GM19025 (cell line): Measurements from ENCODE around the gene NDUFB3.
A peak's percentile ranks its signal among the peaks of the same experiment; 100 is the strongest.
"Not testable (repeated sequence)": the region's sequence is repeated elsewhere in the genome, so short reads cannot be mapped to it uniquely, and the experiment has no call there.

Source experiments
- ATAC-seq: cut with Tn5 transposase; IDR thresholded peaks from one replicate; pipeline ENCODE4 v1.9.1; 2021; ENCODE audit warnings: mild to moderate bottlenecking, low read depth, moderate library complexity; ENCODE audit not compliant: unreplicated experiment

The NDUFB3 gene

DNA sequence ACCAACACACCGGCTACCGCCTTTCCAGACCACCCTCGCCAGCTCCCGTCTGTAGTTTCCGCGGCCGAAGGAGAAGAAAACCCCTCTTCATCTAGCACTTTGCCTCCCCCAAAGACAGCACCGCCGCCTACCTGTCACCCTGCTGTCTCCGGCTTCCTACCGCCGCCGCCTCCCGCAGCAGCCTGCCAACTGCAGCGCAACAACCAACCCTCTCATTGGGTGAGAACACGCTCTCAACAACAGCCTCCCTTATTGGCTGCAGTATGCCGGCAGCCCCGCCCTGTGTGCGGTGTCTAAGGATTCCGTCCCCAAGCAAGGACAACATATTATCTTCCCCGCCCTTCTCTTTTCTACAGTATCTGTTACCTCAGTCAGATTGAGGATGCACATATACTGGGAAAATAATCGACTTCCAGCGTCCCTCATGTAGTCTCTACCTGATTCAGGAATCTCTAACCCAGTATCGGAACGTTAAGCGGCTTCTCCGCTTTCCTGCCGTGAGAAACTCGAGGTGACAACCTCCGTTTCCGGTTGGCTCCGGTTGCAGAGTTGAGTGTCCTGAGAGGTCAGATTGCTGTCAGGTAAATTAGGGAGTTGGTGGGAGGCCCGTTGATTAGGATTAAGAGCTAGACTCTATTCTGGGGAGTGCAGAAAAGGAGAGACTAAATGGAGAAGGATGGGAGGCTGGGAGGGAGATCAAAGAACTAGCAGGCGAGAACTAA, at the start of gene NDUFB3, which contains the start of gene HYCC2:
Gene NDUFB3 (plus strand): TSS at position 523 of the 722 bp plus-strand sequence. CDS start 6,882 bp downstream, outside the sequence.
Gene HYCC2 (minus strand): TSS at position 193 of the 722 bp plus-strand sequence. CDS start 47,662 bp downstream, outside the sequence.
- ATAC-seq, result peak; percentile 98

DNA sequence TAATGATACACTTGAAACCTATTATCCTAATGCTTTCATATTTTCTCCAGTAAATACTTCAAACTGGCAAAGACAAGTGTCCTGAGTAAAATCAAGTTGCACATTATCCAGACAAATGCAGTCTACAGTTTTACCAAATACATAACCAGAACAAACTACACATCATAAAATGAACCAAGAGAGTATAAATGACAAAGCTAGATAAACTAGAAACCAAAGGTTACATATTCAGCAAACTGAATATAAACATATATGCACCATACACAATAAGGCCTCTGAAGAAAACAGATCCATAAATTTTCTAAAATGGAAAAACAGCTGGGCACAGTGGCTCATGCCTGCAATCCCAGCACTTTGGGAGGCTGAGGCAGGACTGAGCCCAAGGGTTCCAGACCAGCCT, 47.3 kb upstream of the NDUFB3 start:
- no peak for ATAC-seq

DNA sequence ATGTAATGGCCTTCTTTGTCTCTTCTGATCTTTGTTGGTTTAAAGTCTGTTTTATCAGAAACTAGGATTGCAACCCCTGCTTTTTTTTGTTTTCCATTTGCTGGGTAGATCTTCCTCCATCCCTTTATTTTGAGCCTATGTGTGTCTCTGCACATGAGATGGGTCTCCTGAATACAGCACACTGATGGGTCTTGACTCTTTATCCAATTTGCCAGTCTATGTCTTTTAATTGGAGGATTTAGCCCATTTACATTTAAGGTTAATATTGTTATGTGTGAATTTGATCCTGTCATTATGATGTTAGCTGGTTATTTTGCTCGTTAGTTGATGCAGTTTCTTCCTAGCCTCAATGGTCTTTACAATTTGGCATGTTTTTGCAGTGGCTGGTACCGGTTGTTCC, 37.4 kb upstream of the NDUFB3 start:
- ATAC-seq, result not testable (repeated sequence)

DNA sequence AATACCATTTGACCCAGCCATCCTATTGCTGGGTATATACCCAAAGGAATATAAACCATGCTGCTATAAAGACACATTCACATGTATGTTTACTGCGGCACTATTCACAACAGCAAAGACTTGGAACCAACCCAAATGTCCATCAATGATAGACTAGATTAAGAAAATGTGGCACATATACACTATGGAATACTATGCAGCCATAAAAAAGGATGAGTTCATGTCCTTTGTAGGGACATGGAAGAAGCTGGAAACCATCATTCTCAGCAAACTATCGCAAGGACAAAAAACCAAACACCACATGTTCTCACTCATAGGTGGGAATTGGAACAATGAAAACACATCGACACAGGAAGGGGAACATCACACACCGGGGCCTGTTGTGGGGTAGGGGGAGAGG, 33.4 kb upstream of the NDUFB3 start:
- not testable (repeated sequence) for ATAC-seq

DNA sequence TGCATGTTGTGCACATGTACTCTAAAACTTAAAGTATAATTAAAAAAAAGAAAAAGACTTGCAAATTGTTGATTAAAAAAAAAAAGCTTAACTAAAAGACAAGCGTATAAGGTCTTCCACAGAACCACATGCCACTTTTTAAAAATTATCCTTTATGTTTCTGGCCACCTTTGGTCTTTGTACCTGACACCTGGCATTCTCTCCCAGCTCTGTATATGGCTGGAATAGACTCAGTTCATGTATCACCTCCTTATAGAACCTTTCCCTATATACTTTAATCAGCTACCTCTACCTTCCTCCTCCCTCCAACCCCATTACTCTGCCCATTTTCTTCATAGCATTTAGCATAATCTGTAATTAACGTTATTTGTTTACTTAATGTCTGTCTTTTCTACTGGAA, 32.9 kb upstream of the NDUFB3 start:
- ATAC-seq, result no peak

DNA sequence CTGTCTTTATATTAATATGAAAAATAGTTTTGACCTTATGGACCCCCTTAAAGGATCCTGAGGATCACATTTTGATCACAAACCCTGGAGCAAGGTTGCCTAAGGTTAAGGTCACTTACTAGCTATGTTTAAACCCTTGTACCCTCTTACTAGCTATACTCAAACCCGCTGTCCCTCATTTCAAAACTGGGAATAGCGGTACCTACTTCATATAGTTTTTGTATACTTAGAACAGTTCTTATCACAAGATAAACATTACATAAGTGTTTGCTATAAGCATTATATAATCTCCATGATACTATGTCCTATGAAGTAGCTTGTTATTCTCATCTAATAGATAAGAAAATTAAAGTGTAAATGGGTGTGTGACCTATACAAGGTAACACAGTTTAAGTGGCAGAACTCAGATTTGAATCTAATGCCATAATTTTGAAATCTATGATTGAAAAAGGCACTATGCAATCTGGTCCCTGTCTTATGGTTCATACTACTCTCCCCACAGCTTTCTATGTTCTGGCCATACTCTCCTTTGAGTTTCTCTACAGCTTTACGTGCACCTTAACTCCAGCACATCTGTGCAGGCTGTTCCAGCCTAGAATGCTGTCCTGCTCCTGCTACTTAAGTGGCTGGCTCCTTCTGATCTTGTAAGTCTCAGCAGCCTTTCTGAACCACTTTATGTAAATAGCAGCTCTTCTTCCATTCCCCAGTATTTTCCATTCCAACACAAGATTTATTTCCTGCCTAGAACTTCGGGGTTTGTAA, 30.8 kb upstream of the NDUFB3 start:
- ATAC-seq, result no peak

DNA sequence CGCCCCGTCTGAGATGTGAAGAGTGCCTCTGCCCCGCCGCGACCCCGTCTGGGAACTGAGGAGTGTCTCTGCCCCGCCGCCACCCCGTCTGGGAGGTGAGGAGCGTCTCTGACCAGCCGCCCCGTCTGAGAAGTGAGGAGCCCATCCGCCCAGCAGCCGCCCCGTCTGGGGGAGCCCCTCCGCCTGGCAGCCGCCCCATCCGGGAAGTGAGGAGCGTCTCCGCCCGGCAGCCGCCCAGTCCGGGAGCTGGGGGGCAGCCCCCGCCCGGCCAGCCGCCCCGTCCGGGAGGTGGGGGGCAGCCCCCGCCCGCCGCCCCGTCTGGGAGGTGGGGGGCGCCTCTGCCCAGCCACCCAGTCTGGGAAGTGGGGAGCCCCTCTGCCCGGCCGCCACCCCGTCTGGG, 29.4 kb upstream of the NDUFB3 start:
- ATAC-seq, result not testable (repeated sequence)

DNA sequence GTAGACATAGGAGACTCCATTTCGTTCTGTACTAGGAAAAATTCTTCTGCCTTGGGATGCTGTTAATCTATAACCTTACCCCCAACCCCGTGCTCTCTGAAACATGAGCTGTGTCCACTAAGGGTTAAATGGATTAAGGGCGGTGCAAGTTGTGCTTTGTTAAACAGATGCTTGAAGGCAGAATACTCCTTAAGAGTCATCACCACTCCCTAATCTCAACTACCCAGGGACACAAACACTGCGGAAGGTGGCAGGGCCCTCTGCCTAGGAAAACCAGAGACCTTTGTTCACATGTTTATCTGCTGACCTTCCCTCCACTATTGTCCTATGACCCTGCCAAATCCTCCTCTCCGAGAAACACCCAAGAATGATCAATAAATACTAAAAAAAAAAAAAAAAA, 28.8 kb upstream of the NDUFB3 start:
- not testable (repeated sequence) for ATAC-seq

DNA sequence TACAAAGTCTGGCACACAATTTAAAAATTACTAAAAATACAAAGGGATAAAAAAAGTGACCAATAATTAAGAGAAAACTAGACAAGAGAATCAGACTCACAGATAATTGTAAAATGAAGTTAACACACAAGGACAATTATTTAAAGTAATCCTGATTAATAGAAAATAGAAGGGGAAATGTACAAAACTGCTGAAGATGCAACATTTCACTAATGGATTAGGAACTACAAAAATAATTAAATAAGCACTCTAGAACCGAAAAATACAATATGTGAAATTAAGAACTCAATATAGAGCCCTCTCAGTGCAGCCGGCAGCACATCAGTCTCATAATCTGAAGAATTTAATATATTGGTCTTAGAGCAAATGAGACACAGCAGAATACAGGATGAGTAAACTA, 24.9 kb upstream of the NDUFB3 start:
- ATAC-seq, result no peak

DNA sequence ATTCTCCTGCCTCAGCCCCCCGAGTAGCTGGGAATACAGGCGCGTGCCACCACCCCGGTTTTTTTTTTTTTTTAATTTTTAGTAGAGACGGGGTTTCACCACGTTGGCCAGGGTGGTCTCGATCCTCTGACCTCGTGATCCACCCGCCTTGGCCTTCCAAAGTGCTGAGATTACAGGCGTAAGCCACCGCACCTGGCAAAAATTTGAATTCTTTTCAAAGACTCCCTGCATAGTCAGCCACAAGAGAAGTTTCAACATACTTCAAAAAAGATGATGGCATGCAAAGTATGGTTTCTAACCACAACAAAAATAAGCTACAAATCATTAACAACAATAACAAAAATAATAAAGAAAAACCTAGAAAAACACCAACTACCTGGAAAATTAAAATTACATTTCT, 22.3 kb upstream of the NDUFB3 start:
- ATAC-seq, result no peak

DNA sequence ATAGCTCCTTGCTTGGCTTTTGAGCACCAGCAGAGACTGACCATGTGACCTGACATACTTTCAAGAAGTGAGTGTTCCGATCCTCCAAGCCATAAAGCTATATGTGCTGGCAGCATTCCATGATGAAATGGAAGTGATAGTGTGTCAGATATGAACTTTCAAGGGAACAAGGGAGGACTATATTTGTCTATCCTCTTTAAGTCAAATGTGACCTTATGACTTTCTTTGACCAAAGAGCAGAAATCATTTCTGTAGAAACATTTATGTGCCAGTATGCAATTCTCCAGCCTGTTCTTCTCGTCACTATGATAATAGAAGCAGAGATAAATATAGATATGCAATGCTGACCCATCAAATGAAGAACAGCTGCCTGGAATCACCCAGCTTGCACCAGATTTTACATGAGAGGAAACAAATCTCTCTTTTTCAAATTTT, 14.7 kb upstream of the NDUFB3 start:
- no peak for ATAC-seq

DNA sequence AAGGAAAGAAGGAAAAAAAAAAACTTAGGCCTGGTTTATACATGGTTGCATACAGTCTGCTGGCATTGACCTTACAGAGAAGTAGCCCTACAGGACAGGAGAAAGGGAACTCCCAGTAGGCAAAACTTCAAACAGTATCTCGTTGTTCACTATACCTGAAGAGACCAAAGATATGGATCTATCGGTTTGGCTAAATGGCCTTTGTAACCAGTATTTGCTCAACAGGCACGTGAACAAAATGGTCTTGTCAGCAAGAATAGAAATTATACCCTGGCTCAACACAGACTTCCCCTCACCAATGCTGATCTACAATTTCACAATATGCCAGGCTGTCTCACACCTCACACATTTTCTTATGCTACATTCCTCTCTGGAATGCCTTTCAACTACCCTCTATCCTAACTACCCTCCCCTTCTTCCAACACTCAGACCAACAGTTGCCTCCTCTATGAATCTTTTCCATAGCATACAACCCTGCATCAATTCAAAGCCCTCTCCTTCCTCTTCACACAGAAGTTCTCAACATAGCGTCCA, 14.0 kb upstream of the NDUFB3 start:
- no peak for ATAC-seq

DNA sequence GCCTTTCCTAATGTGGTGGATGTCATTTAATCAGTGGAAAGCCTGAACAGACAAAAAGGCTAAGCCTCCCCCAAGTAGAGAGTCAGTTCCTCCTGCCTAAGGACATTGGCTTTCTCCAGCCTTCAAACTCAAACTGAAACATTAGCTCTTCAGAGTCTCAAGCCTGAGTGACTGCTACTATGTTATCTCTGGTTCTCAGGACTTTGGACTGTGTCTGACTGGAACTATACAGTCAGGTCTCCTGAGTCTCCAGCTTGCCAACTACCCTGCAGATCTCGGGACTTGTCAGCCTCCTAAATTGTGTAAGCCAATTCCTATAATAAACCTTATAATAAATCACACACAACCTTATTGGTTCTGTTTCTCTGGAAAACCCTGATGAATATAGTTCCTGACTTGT, 12.9 kb upstream of the NDUFB3 start:
- no peak for ATAC-seq

DNA sequence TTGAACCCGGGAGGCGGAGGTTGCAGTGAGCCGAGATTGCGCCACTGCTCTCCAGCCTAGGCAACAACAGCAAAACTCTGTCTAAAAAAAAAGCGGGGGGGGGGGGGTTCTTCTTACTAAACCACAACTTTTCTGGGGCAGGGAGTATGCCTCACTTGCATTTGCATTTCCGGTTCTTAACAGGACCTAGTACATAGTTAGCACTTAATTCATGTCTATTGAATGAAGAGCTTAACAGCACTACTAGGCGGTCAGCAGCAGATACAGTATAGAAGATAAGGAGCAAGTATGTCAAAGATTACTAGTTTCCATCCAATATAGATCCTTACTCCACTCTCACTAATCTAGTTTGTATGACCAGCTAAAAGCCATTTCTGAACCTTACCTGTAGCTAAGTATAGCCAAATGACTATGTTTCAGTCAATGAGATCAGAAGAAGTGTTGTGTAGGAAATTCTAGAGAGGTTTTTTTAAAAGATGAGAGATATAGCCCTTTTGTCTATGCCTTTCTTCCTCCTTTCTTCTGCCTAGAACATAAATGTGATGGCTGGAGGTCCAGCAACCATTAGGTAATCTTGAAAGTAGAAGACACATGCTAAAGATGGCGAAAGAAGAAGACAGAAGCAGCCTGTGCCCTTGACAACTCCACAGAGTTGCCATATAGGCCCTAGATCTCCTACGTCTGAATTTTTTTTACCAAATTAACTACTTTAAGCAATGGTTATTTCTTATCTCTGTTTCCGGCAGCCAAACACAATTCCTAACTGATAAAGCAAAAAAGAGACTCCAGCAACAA, 11.6 kb upstream of the NDUFB3 start:
- ATAC-seq, result no peak

DNA sequence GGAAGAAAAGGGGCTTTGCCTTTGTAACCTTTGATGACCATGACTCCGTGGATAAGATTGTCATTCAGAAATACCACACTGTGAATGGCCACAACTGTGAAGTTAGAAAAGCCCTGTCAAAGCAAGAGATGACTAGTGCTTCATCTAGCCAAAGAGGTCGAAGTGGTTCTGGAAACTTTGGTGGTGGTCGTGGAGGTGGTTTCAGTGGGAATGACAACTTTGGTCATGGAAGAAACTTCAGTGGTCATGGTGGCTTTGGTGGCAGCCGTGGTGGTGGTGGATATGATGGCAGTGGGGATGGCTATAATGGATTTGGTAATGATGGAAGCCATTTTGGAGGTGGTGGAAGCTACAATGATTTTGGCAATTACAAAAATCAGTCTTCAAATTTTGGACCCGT, 8.3 kb upstream of the NDUFB3 start:
- not testable (repeated sequence) for ATAC-seq

DNA sequence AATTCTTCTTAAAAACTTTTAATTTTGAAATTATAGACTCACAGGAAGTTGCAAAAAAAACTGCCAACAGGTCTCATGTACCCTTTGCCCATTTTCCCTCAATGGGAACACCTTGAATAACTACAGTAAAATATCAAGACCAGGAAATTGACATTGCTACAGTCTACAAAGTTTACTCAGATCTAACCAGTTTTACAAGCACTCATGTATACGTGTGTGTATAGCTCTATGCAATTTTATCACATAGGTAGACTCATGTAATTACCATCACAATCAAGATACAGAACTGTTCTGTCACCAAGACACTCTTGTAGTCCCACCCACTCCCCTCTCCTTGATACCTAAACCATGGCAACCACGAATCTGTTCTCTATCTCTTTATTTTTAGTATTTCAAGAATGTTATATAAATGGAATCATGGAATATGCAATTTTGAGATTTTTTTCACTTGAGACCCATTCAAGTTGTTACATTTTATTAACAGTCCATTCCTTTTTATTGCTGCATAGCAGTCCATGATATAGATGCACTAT, 6.9 kb upstream of the NDUFB3 start:
- ATAC-seq, result no peak

DNA sequence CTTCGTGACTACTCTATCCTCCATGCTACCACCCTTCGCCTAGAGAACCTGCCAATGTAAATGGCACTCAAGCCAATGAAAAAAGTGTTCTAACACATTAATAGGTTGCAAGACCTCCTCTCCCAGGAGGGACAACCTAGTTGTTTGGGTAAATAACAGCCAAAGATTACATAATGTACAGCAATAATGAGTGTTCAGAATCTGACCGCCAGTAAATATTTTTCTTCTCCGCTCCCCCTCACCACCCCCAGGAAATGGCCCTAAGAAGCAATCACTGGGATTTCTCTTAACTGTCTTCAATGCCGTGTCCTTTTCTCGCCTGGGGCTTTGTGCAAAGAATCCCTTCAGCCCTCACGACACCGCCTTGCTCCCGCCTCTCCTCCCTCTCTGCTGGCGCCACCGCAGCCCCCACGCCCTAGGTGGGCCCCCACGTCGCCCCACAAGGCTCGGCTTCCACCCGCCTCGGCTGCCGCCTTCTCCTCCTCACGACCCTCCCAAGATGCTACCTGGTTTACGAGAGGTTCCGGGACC, 788 bp upstream of the NDUFB3 start:
- peak; percentile 16 for ATAC-seq

DNA sequence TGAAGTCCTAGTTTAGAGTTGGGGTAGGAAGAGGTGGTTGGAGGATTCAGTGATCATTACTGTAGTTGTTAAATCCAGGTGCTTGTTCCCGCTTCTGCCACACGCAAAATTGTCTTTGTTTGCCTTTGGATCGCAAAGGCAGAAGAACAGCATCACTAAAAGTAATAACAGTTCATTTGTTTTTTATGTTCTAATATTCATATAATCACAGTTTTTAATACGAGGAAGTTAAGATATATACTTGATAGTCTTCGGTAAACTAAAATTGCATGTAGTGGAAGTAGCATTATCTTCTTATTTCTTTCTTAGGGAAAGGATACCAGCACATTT, 365 bp downstream of the NDUFB3 start:
- no peak for ATAC-seq

DNA sequence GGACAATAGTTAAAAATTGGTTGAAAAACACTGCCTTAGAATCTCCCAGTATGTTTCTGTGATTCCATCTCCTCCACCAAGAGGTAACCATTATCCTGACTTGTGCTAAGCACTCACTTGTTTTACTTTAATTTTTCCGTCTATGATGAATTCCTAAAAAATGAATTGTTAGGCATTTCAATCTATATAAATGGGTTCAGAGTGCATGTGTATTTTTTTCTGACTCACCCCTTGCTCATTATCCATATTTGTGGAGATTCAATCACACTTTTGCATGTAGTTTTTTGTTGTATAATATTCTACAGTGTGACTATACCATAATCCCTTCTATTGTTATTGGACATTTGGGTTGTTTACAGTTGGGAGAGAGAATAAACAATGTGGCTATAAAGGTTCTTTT, 1.3 kb downstream of the NDUFB3 start:
- ATAC-seq, result no peak

DNA sequence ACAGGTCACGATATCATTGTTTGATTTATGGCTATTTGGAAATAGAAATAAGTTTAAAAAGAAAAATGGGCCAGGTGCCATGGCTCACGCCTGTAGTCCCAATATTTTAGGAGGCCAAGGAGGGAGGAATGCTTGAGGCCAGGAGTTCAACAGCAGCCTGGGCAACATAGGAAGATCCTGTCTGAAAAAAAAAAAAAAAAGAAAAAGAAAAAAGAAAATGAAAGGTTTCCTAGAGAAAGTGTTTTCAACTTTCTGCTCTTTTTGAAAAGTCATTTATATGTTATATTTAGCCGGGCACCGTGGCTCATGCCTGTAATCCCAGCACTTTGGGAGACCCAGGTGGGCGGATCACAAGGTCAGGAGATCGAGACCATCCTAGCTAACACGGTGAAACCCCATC, 3.2 kb downstream of the NDUFB3 start:
- ATAC-seq, result no peak
